A549 (cell line): ENCODE measurements around the gene KIF4A.

Source experiments
- CHD2 ChIP-seq: fragments of 150-350 bp; IDR thresholded peaks from 2 replicates; pipeline ENCODE4 v1.6.1; 2014; ENCODE audit warnings: low read length; ENCODE audit not compliant: partially characterized antibody
- EP300 ChIP-seq, 2 experiments: fragments of >200 bp; sonication (Bioruptor Twin); formaldehyde crosslinking; IDR thresholded peaks; 2 replicates in 1 of 2; 3 replicates in 1 of 2; pipeline ENCODE4 v1.6.1; 2016 to 2017
- KDM5A ChIP-seq: fragments of 200-600 bp; sonication (generic); IDR thresholded peaks from 2 replicates; pipeline ENCODE4 v1.6.1; 2016; ENCODE audit warnings: antibody characterized with exemption, mild to moderate bottlenecking
- MAFK ChIP-seq: fragments of 450-650 bp; IDR thresholded peaks from 2 replicates; pipeline ENCODE4 v1.6.1; 2014; ENCODE audit not compliant: partially characterized antibody
- MYC ChIP-seq: IDR thresholded peaks from 2 replicates; pipeline ENCODE4 v1.6.1; 2012; ENCODE audit warnings: mild to moderate bottlenecking, inconsistent platforms, low read length, improper control_type of control experiment, borderline replicate concordance
- POLR2A ChIP-seq: IDR thresholded peaks from 2 replicates; pipeline ENCODE4 v1.6.1; 2012; ENCODE audit warnings: mild to moderate bottlenecking, low read length
- TF ChIP-seq, protein P1 (sequence below): fragments of >200 bp; sonication (Bioruptor Twin); formaldehyde crosslinking; IDR thresholded peaks from 3 replicates; pipeline ENCODE4 v1.5.1; 2016
- TF ChIP-seq, protein P2 (sequence below): fragments of 250-450 bp; sonication (Bioruptor Pico); IDR thresholded peaks from 2 replicates; pipeline ENCODE4 v1.5.0; 2021; ENCODE audit warnings: mild to moderate bottlenecking, moderate library complexity, borderline replicate concordance
- TF ChIP-seq, protein P3 (sequence below): fragments of 450-650 bp; IDR thresholded peaks from 2 replicates; pipeline ENCODE4 v1.6.1; 2014; ENCODE audit warnings: antibody characterized with exemption

DNA sequence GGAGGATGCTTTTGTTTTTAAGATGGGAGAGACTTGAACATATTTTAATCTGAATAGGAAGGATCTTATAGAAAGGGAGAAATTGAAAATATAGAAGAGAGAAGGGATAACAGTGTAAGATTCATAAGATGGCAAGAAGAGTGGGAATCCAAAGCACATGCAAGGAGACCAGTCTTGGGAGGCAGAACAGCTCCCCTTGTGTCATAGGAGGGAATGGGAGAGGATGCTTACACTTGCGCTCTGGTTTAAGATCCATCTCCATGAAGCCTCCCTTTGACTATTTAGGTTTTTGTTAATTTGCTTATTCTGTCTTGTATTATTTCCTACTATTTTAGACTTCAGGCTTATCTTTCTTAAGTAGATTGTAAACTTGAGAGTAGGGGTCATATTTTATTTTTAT, 42.7 kb downstream of the KIF4A start:
- TF ChIP-seq POLR2A (no peak), EP300 (IDR thresholded peaks at IDR 0.05) (no peak), MYC (no peak), MAFK (no peak), KDM5A (no peak), CHD2 (no peak)
- TF ChIP-seq, protein P1, sequence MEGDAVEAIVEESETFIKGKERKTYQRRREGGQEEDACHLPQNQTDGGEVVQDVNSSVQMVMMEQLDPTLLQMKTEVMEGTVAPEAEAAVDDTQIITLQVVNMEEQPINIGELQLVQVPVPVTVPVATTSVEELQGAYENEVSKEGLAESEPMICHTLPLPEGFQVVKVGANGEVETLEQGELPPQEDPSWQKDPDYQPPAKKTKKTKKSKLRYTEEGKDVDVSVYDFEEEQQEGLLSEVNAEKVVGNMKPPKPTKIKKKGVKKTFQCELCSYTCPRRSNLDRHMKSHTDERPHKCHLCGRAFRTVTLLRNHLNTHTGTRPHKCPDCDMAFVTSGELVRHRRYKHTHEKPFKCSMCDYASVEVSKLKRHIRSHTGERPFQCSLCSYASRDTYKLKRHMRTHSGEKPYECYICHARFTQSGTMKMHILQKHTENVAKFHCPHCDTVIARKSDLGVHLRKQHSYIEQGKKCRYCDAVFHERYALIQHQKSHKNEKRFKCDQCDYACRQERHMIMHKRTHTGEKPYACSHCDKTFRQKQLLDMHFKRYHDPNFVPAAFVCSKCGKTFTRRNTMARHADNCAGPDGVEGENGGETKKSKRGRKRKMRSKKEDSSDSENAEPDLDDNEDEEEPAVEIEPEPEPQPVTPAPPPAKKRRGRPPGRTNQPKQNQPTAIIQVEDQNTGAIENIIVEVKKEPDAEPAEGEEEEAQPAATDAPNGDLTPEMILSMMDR, result no peak
- TF ChIP-seq, protein P2, sequence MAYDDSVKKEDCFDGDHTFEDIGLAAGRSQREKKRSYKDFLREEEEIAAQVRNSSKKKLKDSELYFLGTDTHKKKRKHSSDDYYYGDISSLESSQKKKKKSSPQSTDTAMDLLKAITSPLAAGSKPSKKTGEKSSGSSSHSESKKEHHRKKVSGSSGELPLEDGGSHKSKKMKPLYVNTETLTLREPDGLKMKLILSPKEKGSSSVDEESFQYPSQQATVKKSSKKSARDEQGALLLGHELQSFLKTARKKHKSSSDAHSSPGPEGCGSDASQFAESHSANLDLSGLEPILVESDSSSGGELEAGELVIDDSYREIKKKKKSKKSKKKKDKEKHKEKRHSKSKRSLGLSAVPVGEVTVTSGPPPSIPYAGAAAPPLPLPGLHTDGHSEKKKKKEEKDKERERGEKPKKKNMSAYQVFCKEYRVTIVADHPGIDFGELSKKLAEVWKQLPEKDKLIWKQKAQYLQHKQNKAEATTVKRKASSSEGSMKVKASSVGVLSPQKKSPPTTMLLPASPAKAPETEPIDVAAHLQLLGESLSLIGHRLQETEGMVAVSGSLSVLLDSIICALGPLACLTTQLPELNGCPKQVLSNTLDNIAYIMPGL (CRISPR knock-in tag), result no peak
- TF ChIP-seq, protein P3, sequence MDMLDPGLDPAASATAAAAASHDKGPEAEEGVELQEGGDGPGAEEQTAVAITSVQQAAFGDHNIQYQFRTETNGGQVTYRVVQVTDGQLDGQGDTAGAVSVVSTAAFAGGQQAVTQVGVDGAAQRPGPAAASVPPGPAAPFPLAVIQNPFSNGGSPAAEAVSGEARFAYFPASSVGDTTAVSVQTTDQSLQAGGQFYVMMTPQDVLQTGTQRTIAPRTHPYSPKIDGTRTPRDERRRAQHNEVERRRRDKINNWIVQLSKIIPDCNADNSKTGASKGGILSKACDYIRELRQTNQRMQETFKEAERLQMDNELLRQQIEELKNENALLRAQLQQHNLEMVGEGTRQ, result no peak
